Measurements from ENCODE around the gene CATSPERE.

DNA sequence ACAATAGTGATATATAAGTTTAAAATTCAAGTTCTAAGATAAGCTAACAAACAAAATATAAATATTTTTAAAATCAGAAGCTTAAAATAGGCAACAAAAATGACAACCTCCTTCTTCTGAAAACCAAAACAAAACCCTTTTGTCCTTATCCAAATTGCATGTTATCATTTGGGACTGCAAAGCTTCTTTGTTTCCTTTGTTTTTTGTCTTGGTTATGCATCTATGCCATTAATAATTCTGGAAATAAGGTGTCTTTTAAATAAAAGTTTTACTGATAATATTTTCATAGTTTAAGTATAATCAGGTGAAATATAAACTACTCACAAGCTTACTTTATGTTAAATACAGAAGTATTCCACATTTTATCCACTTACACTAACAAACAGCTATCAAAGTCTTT, 29.9 kb upstream of the CATSPERE start:
- TF ChIP-seq EZH2 (IDR thresholded peaks at IDR 0.05; ENCODE audit: borderline replicate concordance, low read depth, low read length, severe bottlenecking), result no peak
- TF ChIP-seq CTCF (IDR thresholded peaks at IDR 0.05; ENCODE audit: borderline replicate concordance, extremely low read depth, low read length, poor library complexity, severe bottlenecking), result no peak

All from DND-41 (cell line).